HCT116 (cell line): ENCODE data around the gene PIGP. TPM values are rescaled to one million over a fixed set of nuclear protein-coding genes. Genes with fewer than 3 reads are reported as not detected.

Experiments
- ATAC-seq: fragments of 200-7000 bp; cut with Tn5 transposase; 2 replicates; pipeline ENCODE4 v1.9.1; 2020; ENCODE audit warnings: mild to moderate bottlenecking, moderate library complexity
- BruUV-seq: library from RNA; stranded (reverse); fragments of 400-500 nt; replicated peaks from 2 replicates; lab custom pipeline; 2021; lab: Mats Ljungman, UMichigan
- CTCF ChIA-PET: fragments of 300-600 bp; sonication (Branson Sonifier 250); formaldehyde crosslinking; loops from one replicate; lab custom pipeline; 2021; ENCODE audit warnings: antibody characterized with exemption; lab: Charles Lee
- POLR2A ChIA-PET: fragments of 300-600, 350-600 bp; sonication (Branson Sonifier 250); formaldehyde crosslinking; loops from one replicate; lab custom pipeline; 2021; ENCODE audit warnings: antibody characterized with exemption; lab: Charles Lee
- RAD21 ChIA-PET, 2 experiments: fragments of 300-600 bp; sonication (Branson Sonifier 250); formaldehyde crosslinking; loops; one replicate each; lab custom pipeline; 2023; ENCODE audit warnings: low total read pairs in 2 of 2; ENCODE audit not compliant: uncharacterized antibody in 2 of 2, unreplicated experiment in 2 of 2, low non-redundant PET in 1 of 2; lab: Charles Lee
- DNase-seq: peaks from one replicate; pipeline ENCODE4 v3.0.0-alpha.2; 2010; ENCODE audit warnings: low read depth, low spot score
- H2AFZ ChIP-seq: fragments of 200-600 bp; shearing (Covaris generic), sonication (generic); 2 replicates; pipeline ENCODE4 v1.6.1; 2017; ENCODE audit warnings: low read depth, mixed run types, mixed read lengths, antibody characterized with exemption, low read length; ENCODE audit not compliant: poor library complexity, severe bottlenecking
- H3K27ac ChIP-seq: 2 replicates; pipeline ENCODE4 v1.5.1; 2012; ENCODE audit warnings: low read depth, low read length
- H3K27me3 ChIP-seq: fragments of 200-600 bp; sonication (generic); 2 replicates; pipeline ENCODE4 v1.6.1; 2016; ENCODE audit warnings: mixed run types, low read length, mixed read lengths; ENCODE audit not compliant: insufficient read depth
- H3K36me3 ChIP-seq, 2 experiments: fragments of 200-500 bp in 1 of 2; fragments of 200-600 bp in 1 of 2; sonication (Bioruptor generic) in 1 of 2; sonication (generic) in 1 of 2; 2 replicates each; pipeline versions ENCODE4 v1.5.1 to v1.6.1; 2014 to 2016; ENCODE audit warnings: low read length in 2 of 2, inconsistent platforms in 1 of 2, mixed read lengths in 1 of 2, mixed run types in 1 of 2; ENCODE audit not compliant: insufficient read depth in 2 of 2, control insufficient read depth in 1 of 2
- H3K4me1 ChIP-seq, 2 experiments: fragments of 200-600 bp in 1 of 2; sonication (generic) in 1 of 2; 2 replicates each; pipeline versions ENCODE4 v1.5.1 to v1.6.1; 2012 to 2017; ENCODE audit warnings: low read length in 2 of 2, inconsistent platforms in 1 of 2, mild to moderate bottlenecking in 1 of 2, mixed read lengths in 1 of 2, mixed run types in 1 of 2, moderate library complexity in 1 of 2; ENCODE audit not compliant: insufficient read depth in 2 of 2, control insufficient read depth in 1 of 2
- H3K4me2 ChIP-seq: fragments of 200-600 bp; sonication (generic); 2 replicates; pipeline ENCODE4 v1.6.1; 2017; ENCODE audit warnings: mixed run types, low read length, mixed read lengths
- H3K4me3 ChIP-seq, 2 experiments: fragments of 200-600 bp in 1 of 2; sonication (generic) in 1 of 2; replicated peaks in 1 of 2; 2 replicates each; pipeline ENCODE4 v1.5.1; 2011 to 2016; ENCODE audit warnings: low read length in 2 of 2, control low read depth in 1 of 2, low read depth in 1 of 2, mild to moderate bottlenecking in 1 of 2, mixed read lengths in 1 of 2, mixed run types in 1 of 2
- H3K79me2 ChIP-seq: fragments of 200-600 bp; sonication (generic); 2 replicates; pipeline ENCODE4 v1.6.1; 2017; ENCODE audit warnings: mild to moderate bottlenecking, mixed run types, low read length, moderate library complexity, mixed read lengths; ENCODE audit not compliant: insufficient read depth
- H3K9ac ChIP-seq: fragments of 200-600 bp; sonication (generic); 2 replicates; pipeline ENCODE4 v1.6.1; 2016; ENCODE audit warnings: low read length, mixed read lengths
- H3K9me2 ChIP-seq: fragments of 200-600 bp; sonication (generic), shearing (Covaris generic); 2 replicates; pipeline ENCODE4 v1.6.1; 2017; ENCODE audit warnings: mixed run types, mild to moderate bottlenecking, moderate library complexity; ENCODE audit not compliant: insufficient read depth
- H3K9me3 ChIP-seq, 2 experiments: fragments of 200-500 bp in 1 of 2; fragments of 200-600 bp in 1 of 2; sonication (Bioruptor generic) in 1 of 2; sonication (generic) in 1 of 2; 2 replicates each; pipeline ENCODE4 v1.6.1; 2014 to 2017; ENCODE audit warnings: low read length in 2 of 2, mixed read lengths in 2 of 2, inconsistent platforms in 1 of 2, low read depth in 1 of 2, mild to moderate bottlenecking in 1 of 2, mixed run types in 1 of 2, moderate library complexity in 1 of 2; ENCODE audit not compliant: control insufficient read depth in 1 of 2, insufficient read depth in 1 of 2
- H4K20me1 ChIP-seq: fragments of 200-600 bp; sonication (generic), shearing (Covaris generic); 2 replicates; pipeline ENCODE4 v1.6.1; 2017; ENCODE audit warnings: mixed run types, mild to moderate bottlenecking, moderate library complexity; ENCODE audit not compliant: insufficient read depth
- ATF3 ChIP-seq: IDR thresholded peaks from 2 replicates; pipeline ENCODE4 v1.6.1; 2012
- CBX3 ChIP-seq: IDR thresholded peaks from 2 replicates; pipeline ENCODE4 v1.6.1; 2012; ENCODE audit warnings: low read depth
- CEBPB ChIP-seq: IDR thresholded peaks from 2 replicates; pipeline ENCODE4 v1.6.1; 2012; ENCODE audit warnings: low read depth
- EZH2 ChIP-seq: fragments of 200-600 bp; sonication (generic); IDR thresholded peaks from 2 replicates; pipeline ENCODE4 v1.6.1; 2017; ENCODE audit warnings: antibody characterized with exemption, mixed run types
- EZH2phosphoT487 ChIP-seq: fragments of 200-600 bp; IDR thresholded peaks from 2 replicates; pipeline ENCODE4 v1.6.1; 2018; ENCODE audit warnings: antibody characterized with exemption, borderline replicate concordance
- FOSL1 ChIP-seq: IDR thresholded peaks from 2 replicates; pipeline ENCODE4 v1.6.1; 2012; ENCODE audit warnings: low read depth
- JUND ChIP-seq: IDR thresholded peaks from 2 replicates; pipeline ENCODE4 v1.6.1; 2012
- MAX ChIP-seq: IDR thresholded peaks from 2 replicates; pipeline ENCODE4 v1.6.1; 2012
- POLR2AphosphoS5 ChIP-seq: IDR thresholded peaks from 2 replicates; pipeline ENCODE4 v1.6.1; 2011; ENCODE audit warnings: mild to moderate bottlenecking, low read depth, low read length, moderate library complexity
- RAD21 ChIP-seq: IDR thresholded peaks from 2 replicates; pipeline ENCODE4 v1.6.1; 2012; ENCODE audit warnings: low read depth, mild to moderate bottlenecking
- REST ChIP-seq: IDR thresholded peaks from 2 replicates; pipeline ENCODE4 v1.6.1; 2012; ENCODE audit warnings: low read depth
- SIN3A ChIP-seq: IDR thresholded peaks from 2 replicates; pipeline ENCODE4 v1.6.1; 2012; ENCODE audit warnings: low read depth
- ZFX ChIP-seq: fragments of 450-650 bp; IDR thresholded peaks from 2 replicates; pipeline ENCODE4 v1.6.1; 2017
- intact Hi-C: fragments of 100-400 bp; cut with micrococcal nuclease; formaldehyde crosslinking; loops from 2 replicates; pipeline ENCODE4 v1.10.0; 2022
- total RNA-seq: library from RNA; stranded (reverse); gene quantifications from one replicate; pipeline ENCODE4 v1.2.1, GENCODE V29; 2021; ENCODE audit not compliant: unreplicated experiment

Gene PIGP
- total RNA-seq, 1 experiment from 2014 or later, result 23.5 TPM

- Histone ChIP-seq H3K36me3 (no peaks in the 10 kb centered on the region), H3K27ac (peak overlapping the region; percentile 95), H2AFZ (peak overlapping the region; percentile 47), H3K9me3 (no peaks in the 10 kb centered on the region), H3K9ac (peak overlapping the region; percentile 91), H3K27me3 (no peaks in the 10 kb centered on the region), H3K79me2 (peaks cover 46% of the 10 kb centered on the region), H3K9me2 (no peaks in the 10 kb centered on the region), H3K4me2 (peak overlapping the region; percentile 94), H3K4me3 (peak overlapping the region; percentile 58 to 95), H3K4me1 (peaks cover 11 to 26% of the 10 kb centered on the region in 2 experiments), H4K20me1 (peaks cover 9% of the 10 kb centered on the region; the same call in 1 of the 2 replicates)
- TF ChIP-seq SIN3A (peak; percentile 62; the same call in 1 of the 2 replicates), MAX (peak; percentile 41; the same call in 1 of the 2 replicates), EZH2phosphoT487 (no peak), ZFX (peak; percentile 95)
- ATAC-seq, result peak; percentile 64
- BruUV-seq, result no TSS peak
- ChIA-PET POLR2A (no interaction called here), RAD21 (no interaction called here), CTCF (no interaction called here)
- DNase-seq, result no peak
- intact Hi-C loops, result no loop called here
Measured at GRCh38 chr21:37072274-37072987, 440 bp downstream of the PIGP start.

GRCh38 chr21:37071561-37072273, 1.2 kb downstream of the PIGP start:
- CTCF ChIA-PET, result interaction anchor here (1.0 kb wide), 1 partner anchor 14 kb away, joined by 4 read pairs; no protein-coding TSS in a partner anchor
- H2AFZ ChIP-seq, result peak overlapping the region; percentile 47
- H3K4me1 ChIP-seq, result peaks cover 11 to 26% of the 10 kb centered on the region in 2 experiments
- DNase-seq, result no peak
- ATAC-seq, result no peak
- H3K9ac ChIP-seq, result peak overlapping the region; percentile 91
- H3K27ac ChIP-seq, result peak overlapping the region; percentile 95
- peak overlapping the region; percentile 94 for H3K4me2 ChIP-seq
- TSS peak; percentile 54 for BruUV-seq
- intact Hi-C loops, result no loop called here
- RAD21 ChIA-PET, result no interaction called here
- no peaks in the 10 kb centered on the region for H3K9me2 ChIP-seq
- H3K4me3 ChIP-seq, result peak overlapping the region; percentile 58 to 95
- no peaks in the 10 kb centered on the region for H3K9me3 ChIP-seq
- peaks cover 9% of the 10 kb centered on the region; the same call in 1 of the 2 replicates for H4K20me1 ChIP-seq
- H3K79me2 ChIP-seq, result peaks cover 38% of the 10 kb centered on the region
- POLR2A ChIA-PET, result interaction anchor here (1.4 kb wide), 1 partner anchor 105 kb away, joined by 3 read pairs; the partner anchor contains the start of gene HLCS
- H3K36me3 ChIP-seq, result no peaks in the 10 kb centered on the region
- no peaks in the 10 kb centered on the region for H3K27me3 ChIP-seq
- TF ChIP-seq ZFX (no peak), MAX (no peak), EZH2 (no peak), EZH2phosphoT487 (no peak), POLR2AphosphoS5 (no peak), FOSL1 (no peak), ATF3 (no peak), REST (no peak), CBX3 (no peak), RAD21 (no peak), JUND (no peak), CEBPB (no peak)
